Left ventricle myocardium inferior (tissue), 1 donor: Measurements from ENCODE around the gene CLCN4. TPM values are rescaled to one million over a fixed set of nuclear protein-coding genes. Genes with fewer than 3 reads are reported as not detected.

Source experiments
- DNase-seq: peaks from one replicate; pipeline ENCODE4 v3.0.0-alpha.2; 2020
- H3K27ac ChIP-seq: fragments of 200-600 bp; replicated peaks from 2 replicates; pipeline ENCODE4 v1.8.0; 2021
- H3K27me3 ChIP-seq: fragments of 200-600 bp; 2 replicates; pipeline ENCODE4 v1.8.0; 2021; ENCODE audit warnings: low read depth
- H3K36me3 ChIP-seq: fragments of 200-600 bp; 2 replicates; pipeline ENCODE4 v1.8.0; 2021
- H3K4me1 ChIP-seq: fragments of 200-600 bp; 2 replicates; pipeline ENCODE4 v1.8.0; 2021
- H3K4me3 ChIP-seq: fragments of 200-600 bp; 2 replicates; pipeline ENCODE4 v1.8.0; 2021; ENCODE audit warnings: mild to moderate bottlenecking, moderate library complexity
- H3K9me3 ChIP-seq: fragments of 200-600 bp; replicated peaks from 2 replicates; pipeline ENCODE4 v1.8.0; 2021
- CTCF ChIP-seq: fragments of 200-600 bp; IDR thresholded peaks from 2 replicates; pipeline ENCODE4 v1.8.0; 2021; ENCODE audit warnings: antibody characterized with exemption, mild to moderate bottlenecking, borderline replicate concordance
- intact Hi-C: fragments of 100-400 bp; cut with micrococcal nuclease; formaldehyde crosslinking; loops from one replicate; pipeline ENCODE4 v1.11.0; 2022
- long read RNA-seq: library from polyadenylated mRNA; unstranded; transcript quantifications from one replicate; pipeline ENCODE4 v2.0.0, GENCODE V29; 2021
- total RNA-seq: library from RNA; stranded (reverse); fragmentation: NEBNext Ultra II Directional; extraction: Animal tissue kit (Norgen Biotek cat#: 25700); gene quantifications from one replicate; pipeline ENCODE4 v1.2.1, GENCODE V29; 2021
- donor health status: DM: no; HTN: yes; CAD: no; lungs with severe emphysema.

Gene CLCN4
- total RNA-seq: 36.1 TPM
- long read RNA-seq, full-length matches to known transcripts: 9 of 21 reads
- long read RNA-seq, partial matches to known transcripts: 4 of 21 reads
- long read RNA-seq, other reads (novel, unspliced or antisense): 8 of 21 reads

GRCh38 chrX:10156199-10157031 lies at the start of gene CLCN4:
Gene CLCN4 (plus strand): TSS chrX:10156975. CDS start chrX:10185033, 28,058 bp downstream.
- H3K27ac ChIP-seq: peak within 1 kb of the TSS; percentile 80
- peak within 1 kb of the TSS; percentile 59 for H3K4me3 ChIP-seq
- H3K9me3 ChIP-seq: no peaks in the 10 kb centered on the region
- no peaks in the 10 kb centered on the region for H3K36me3 ChIP-seq
- DNase-seq: peak; percentile 63
- no peaks in the 10 kb centered on the region for H3K27me3 ChIP-seq
- intact Hi-C loops: no loop called here
- H3K4me1 ChIP-seq: peaks cover 12% of the 10 kb centered on the region
- no peak for TF ChIP-seq CTCF

GRCh38 chrX:10107483-10107882 lies 49.3 kb upstream of the CLCN4 start:
- H3K36me3 ChIP-seq: peaks cover 6% of the 10 kb centered on the region
- intact Hi-C loops: no loop called here
- peaks cover 76% of the 10 kb centered on the region for H3K4me1 ChIP-seq
- no peak for DNase-seq
- H3K9me3 ChIP-seq: no peaks in the 10 kb centered on the region
- TF ChIP-seq CTCF: no peak
- H3K27ac ChIP-seq: peak overlapping the region; percentile 76
- no peak overlapping the region for H3K4me3 ChIP-seq
- no peaks in the 10 kb centered on the region for H3K27me3 ChIP-seq

GRCh38 chrX:10108288-10108687 lies 48.5 kb upstream of the CLCN4 start:
- intact Hi-C loops: no loop called here
- no peak for TF ChIP-seq CTCF
- H3K27ac ChIP-seq: no peak overlapping the region
- H3K9me3 ChIP-seq: no peaks in the 10 kb centered on the region
- peaks cover 6% of the 10 kb centered on the region for H3K36me3 ChIP-seq
- no peak for DNase-seq
- no peak overlapping the region for H3K4me3 ChIP-seq
- peaks cover 80% of the 10 kb centered on the region for H3K4me1 ChIP-seq
- no peaks in the 10 kb centered on the region for H3K27me3 ChIP-seq

- peaks cover 80% of the 10 kb centered on the region for H3K4me1 ChIP-seq
- peak; percentile 66 for DNase-seq
- TF ChIP-seq CTCF: no peak
- no peaks in the 10 kb centered on the region for H3K27me3 ChIP-seq
- no peaks in the 10 kb centered on the region for H3K9me3 ChIP-seq
- peak overlapping the region; percentile 72 for H3K27ac ChIP-seq
- intact Hi-C loops: no loop called here
- H3K36me3 ChIP-seq: peaks cover 6% of the 10 kb centered on the region
- H3K4me3 ChIP-seq: no peak overlapping the region
Measured at GRCh38 chrX:10109695-10110094, 47.1 kb upstream of the CLCN4 start.

GRCh38 chrX:10110316-10110935 lies 46.3 kb upstream of the CLCN4 start:
- peaks cover 6% of the 10 kb centered on the region for H3K36me3 ChIP-seq

More at GRCh38 chrX:10110316-10110935, 46.3 kb upstream of the CLCN4 start:
- no peaks in the 10 kb centered on the region for H3K9me3 ChIP-seq
- intact Hi-C loops: no loop called here
- peak overlapping the region; percentile 72 for H3K27ac ChIP-seq
- TF ChIP-seq CTCF: no peak
- no peak overlapping the region for H3K4me3 ChIP-seq
- no peaks in the 10 kb centered on the region for H3K27me3 ChIP-seq
- DNase-seq: no peak
- H3K4me1 ChIP-seq: peaks cover 73% of the 10 kb centered on the region
